Prostate gland (tissue), 2 donors: ENCODE data around the gene POLH.

Source experiments
- POLR2A ChIP-seq: fragments of 450-650 bp; IDR thresholded peaks from one replicate; pipeline ENCODE4 v1.6.1; 2016; ENCODE audit warnings: antibody characterized with exemption, mild to moderate bottlenecking
- POLR2AphosphoS5 ChIP-seq: sonication (generic); formaldehyde crosslinking; IDR thresholded peaks from one replicate; pipeline ENCODE4 v1.6.1; 2017; ENCODE audit warnings: antibody characterized with exemption
- TF ChIP-seq, protein P1 (sequence below), 4 experiments: fragments of 200-600 bp in 2 of 4; fragments of 450-650 bp in 2 of 4; sonication (generic) in 2 of 4; IDR thresholded peaks; 1 replicate in 3 of 4; 2 replicates in 1 of 4; pipeline ENCODE4 v1.5.1; 2016 to 2019; ENCODE audit warnings: antibody characterized with exemption in 4 of 4, mild to moderate bottlenecking in 2 of 4, moderate library complexity in 2 of 4

DNA sequence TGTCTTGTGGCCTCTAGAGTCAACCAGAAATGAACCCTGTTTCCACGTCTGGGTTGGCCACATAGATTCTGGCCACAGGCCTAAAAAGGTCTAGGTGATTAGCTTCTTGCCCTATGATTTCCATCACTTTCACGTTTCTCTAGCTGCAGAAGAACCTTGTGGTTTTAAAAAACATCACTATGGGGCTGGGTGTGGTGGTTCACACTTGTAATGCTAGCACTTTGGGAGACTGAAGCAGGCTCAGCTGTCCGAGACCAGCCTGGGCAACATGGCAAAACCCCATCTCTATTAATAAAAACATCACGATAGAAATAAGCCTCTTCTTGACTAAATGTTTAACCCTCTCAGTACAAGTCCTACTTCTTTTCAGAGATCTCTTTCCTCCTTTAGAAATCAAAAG lies 31.5 kb upstream of the POLH start:
- TF ChIP-seq, protein P1, sequence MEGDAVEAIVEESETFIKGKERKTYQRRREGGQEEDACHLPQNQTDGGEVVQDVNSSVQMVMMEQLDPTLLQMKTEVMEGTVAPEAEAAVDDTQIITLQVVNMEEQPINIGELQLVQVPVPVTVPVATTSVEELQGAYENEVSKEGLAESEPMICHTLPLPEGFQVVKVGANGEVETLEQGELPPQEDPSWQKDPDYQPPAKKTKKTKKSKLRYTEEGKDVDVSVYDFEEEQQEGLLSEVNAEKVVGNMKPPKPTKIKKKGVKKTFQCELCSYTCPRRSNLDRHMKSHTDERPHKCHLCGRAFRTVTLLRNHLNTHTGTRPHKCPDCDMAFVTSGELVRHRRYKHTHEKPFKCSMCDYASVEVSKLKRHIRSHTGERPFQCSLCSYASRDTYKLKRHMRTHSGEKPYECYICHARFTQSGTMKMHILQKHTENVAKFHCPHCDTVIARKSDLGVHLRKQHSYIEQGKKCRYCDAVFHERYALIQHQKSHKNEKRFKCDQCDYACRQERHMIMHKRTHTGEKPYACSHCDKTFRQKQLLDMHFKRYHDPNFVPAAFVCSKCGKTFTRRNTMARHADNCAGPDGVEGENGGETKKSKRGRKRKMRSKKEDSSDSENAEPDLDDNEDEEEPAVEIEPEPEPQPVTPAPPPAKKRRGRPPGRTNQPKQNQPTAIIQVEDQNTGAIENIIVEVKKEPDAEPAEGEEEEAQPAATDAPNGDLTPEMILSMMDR (IDR thresholded peaks at IDR 0.05), result no peak
- no peak for TF ChIP-seq POLR2A
- TF ChIP-seq POLR2AphosphoS5, result no peak
